A204.1 (cell line): ENCODE results near the gene GRIK5.

Experiments used
- FAIRE-seq: peaks from 2 replicates; lab custom pipeline; 2012; peaks lifted over from hg19 to GRCh38; lab: Jason Lieb, UNC

The GRIK5 gene

GRCh38 chr19:42093926-42094325, 23.9 kb upstream of the GRIK5 start:
- no peak for FAIRE-seq

- no peak for FAIRE-seq
Measured at GRCh38 chr19:42093505-42093904, 23.5 kb upstream of the GRIK5 start.

- FAIRE-seq, result no peak
Measured at GRCh38 chr19:42092350-42092749, 22.3 kb upstream of the GRIK5 start.

DNA sequence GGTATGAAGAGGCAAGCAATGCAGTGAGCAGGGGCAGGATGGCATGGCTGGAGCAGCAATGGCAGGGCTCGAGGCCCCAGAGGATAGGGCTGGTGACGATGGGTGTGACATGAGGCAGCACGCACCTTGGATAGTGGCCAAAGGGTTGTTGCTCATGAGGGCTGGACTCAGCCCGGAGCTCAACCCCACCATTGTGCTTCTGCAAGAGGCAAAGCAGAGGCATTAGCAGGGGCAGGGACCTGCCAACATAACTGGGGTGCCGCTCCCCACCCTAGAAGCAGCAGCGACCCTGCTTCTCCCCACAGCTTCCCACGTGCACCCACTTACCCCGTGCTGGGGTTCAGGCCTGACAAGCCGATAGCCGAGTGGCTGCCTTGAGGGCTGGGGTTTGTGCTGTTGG, 21.7 kb upstream of the GRIK5 start:
- no peak for FAIRE-seq

DNA sequence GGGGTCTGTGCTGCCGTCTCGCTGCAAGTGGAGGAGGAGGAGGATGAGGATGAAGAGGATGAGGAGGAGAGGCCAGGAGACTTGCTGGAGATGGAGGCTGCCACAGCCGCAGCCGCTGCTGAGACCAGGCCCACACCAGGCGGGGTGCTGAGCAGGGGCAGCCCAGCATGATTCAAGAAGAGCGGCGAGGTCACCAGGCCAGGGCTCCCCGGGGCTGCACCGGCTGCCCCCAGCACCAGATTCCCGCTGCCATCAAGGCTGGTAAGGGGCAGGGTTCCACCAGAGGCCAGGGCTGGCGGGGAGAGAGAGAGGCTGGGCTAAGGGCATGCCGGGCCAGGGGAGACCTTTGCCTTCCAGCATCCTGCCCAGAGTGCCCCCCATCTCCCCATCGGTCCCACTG, 21.3 kb upstream of the GRIK5 start:
- no peak for FAIRE-seq

GRCh38 chr19:42090672-42091071, 20.7 kb upstream of the GRIK5 start:
- no peak for FAIRE-seq

DNA sequence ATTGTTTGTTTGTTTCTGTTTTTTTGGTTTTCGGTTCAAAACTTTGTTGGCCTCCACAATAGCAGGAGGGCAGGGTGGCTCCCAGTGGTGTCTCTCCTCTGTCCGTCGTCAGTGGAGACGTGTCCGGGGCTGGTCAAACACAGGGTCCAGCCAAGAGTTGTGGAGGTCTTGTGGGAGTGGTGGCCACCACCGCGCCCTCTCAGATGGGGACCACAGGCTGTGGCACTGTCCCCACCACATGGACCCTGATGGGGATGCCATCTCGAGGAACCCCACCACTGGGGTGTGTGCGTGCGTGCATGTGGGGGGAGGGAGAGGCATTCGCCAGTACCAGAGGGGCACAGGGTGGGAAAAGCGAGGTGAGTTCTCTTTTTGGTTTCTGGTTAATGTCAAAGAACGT, 19.8 kb upstream of the GRIK5 start:
- no peak for FAIRE-seq

GRCh38 chr19:42089191-42089750, 19.3 kb upstream of the GRIK5 start:
- no peak for FAIRE-seq

- no peak for FAIRE-seq
Measured at GRCh38 chr19:42088471-42089190, 18.6 kb upstream of the GRIK5 start.

GRCh38 chr19:42086770-42087550, 17.0 kb upstream of the GRIK5 start:
- FAIRE-seq, result no peak

- no peak for FAIRE-seq
Measured at GRCh38 chr19:42086188-42086736, 16.3 kb upstream of the GRIK5 start.

DNA sequence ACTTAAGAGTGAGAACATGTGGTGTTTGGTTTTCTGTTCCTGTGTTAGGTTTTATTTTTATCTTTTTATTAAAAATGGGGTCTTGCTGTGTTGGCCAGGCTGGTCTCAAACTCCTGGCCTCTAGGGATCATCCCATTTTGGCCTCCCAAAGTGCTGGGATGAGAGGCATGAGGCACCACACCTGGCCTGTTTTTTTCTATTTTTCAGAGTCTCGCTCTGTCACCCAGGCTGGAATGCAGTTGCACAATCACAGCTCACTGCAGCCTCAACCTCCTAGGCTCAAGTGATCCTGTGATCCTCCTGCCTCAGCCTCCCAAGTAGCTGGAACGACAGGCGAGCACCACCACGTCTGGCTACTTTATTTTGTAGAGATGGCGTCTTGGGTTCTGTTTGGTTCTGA, 13.5 kb upstream of the GRIK5 start:
- FAIRE-seq, result no peak

DNA sequence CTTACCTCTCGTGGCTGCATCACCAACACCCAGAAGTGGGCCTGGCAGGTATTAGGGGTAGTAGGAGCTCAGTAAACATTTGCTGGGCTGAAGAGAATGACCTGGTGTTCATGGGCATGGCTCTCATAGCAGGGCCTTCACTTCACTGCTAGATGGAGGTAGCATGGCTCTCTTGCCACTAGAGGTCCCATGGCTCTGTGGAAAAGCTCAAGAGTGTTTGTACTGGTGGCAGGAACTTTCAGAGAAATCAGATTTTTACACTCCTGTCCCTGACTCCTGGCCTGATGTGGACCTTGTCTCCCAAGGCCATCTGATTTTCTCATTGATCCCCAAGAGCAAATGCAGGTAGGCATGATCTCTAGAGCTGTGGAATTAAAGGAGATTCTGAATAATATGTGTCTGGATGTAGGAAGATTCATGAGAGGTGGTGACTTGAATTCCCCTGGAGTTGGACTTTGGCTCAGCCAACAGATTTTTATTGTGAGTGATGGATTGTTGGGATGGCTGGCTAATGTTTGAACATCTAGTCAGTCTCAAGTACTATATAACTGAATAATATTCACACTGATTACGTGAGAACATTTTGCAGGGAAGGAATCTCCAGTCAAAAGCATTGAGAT, 11.7 kb upstream of the GRIK5 start:
- FAIRE-seq, result no peak

- no peak for FAIRE-seq
Measured at GRCh38 chr19:42080764-42081375, 10.9 kb upstream of the GRIK5 start.

DNA sequence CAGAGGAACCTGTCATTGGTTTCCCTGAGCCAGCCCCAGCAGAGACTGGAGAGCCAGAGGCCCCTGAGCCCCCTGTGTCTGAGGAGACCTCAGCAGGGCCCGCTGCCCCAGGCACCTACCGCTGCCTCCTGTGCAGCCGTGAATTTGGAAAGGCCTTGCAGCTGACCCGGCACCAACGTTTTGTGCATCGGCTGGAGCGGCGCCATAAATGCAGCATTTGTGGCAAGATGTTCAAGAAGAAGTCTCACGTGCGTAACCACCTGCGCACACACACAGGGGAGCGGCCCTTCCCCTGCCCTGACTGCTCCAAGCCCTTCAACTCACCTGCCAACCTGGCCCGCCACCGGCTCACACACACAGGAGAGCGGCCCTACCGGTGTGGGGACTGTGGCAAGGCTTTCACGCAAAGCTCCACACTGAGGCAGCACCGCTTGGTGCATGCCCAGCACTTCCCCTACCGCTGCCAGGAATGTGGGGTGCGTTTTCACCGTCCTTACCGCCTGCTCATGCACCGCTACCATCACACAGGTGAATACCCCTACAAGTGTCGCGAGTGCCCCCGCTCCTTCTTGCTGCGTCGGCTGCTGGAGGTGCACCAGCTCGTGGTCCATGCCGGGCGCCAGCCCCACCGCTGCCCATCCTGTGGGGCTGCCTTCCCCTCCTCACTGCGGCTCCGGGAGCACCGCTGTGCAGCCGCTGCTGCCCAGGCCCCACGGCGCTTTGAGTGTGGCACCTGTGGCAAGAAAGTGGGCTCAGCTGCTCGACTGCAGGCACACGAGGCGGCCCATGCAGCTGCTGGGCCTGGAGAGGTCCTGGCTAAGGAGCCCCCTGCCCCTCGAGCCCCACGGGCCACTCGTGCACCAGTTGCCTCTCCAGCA, 10.1 kb upstream of the GRIK5 start:
- FAIRE-seq, result no peak

GRCh38 chr19:42079276-42079669, 9.3 kb upstream of the GRIK5 start:
- no peak for FAIRE-seq

DNA sequence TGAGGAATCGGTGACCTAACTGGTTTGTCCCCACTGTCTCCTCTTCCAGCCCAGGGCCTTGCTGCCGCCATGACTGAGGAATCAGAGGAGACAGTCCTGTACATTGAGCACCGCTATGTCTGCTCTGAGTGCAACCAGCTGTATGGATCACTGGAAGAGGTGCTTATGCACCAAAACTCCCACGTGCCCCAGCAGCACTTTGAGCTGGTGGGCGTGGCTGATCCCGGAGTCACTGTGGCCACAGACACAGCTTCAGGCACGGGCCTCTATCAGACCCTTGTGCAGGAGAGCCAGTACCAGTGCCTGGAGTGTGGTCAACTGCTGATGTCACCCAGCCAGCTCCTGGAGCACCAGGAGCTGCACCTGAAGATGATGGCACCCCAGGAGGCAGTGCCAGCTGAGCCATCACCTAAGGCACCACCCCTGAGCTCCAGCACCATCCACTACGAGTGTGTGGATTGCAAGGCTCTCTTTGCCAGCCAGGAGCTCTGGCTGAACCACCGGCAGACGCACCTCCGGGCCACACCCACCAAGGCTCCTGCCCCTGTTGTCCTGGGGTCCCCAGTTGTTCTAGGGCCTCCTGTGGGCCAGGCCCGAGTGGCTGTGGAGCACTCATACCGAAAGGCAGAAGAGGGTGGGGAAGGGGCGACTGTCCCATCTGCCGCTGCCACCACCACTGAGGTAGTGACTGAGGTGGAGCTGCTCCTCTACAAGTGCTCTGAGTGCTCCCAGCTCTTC, 8.7 kb upstream of the GRIK5 start:
- no peak for FAIRE-seq

DNA sequence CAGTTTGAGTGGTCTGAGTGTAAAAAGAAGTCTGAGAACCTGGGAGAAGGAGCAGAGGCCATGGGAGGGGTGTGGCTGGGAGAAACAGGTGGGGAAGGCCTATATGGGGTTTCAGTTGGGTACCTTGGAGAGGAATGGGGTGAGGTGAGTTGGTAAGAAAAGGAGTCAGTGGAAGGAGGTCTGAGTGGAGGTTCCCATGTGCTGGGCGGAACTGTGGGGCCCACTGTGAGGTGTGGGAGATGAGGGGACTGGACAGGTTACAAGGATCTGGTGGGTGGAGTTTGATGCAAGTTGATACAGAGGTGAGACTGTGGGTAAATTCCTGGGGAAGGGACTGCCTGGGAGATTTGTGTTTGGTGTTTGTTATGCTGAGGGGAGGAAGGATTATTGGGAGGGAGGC, 8.1 kb upstream of the GRIK5 start:
- no peak for FAIRE-seq

DNA sequence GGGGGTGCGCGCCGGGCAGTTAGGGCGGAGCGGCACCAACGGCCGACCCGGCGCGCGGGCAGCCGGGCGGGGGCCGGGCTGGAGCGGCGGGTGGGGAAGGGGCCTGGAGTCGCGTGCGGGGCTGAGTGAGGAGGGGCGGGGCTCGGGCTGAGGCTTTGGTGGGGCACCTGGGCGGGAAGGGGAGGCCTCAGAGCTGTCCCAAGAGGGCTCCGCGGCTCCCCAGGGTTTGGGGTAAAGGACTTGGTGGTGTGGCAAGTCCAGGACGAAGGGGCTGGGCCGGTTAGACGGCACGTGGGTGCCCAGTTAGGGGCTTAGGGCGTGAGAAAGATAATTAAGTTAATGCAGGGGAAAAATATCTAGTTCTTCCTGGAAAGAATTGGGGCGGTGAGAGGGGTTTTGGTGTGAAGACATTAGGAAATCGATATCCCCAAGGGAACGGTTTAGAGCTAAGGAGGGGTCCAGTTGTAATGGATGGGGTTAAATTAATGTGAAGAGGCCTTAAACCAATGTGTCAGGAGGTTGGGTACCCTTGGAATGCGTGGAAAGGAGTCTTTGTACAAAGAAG, 6.5 kb upstream of the GRIK5 start:
- FAIRE-seq, result no peak

DNA sequence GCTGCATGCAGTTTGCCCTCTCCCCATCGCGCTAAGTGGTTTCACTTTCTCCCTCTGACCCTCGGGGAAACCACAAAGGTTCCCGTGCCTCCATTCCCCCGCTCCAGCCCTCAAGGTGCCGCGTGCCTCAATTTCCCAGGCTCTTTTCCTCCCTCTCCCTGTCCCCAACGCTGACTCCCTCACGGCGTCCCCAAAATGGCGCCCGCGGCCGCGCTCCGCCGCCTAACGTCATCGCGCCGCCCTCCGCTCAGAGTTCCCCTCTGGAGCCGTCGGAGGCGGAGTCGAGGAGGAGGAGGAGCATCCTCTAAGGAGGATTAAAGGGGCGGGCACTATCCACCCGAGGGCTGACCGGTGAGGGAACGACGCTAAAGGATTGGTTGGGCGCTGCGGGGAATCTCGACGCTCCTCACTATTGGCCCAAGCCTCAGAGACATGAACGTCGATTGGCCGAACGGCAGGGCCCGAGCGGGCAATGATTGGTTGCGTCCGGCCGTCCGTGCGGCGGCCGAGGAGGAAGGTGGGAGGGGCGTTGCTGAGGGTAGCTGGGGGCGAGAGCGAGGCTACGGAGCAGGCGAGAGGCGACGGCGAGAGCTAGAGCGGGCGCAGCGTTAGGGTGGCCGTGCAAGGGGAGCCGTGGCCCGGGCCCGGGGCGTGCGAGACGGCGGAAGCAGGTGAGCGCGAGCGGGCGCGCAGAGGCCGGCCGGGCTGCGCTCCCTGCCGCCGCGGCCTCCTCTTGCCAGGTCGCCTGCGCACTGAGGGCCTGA, 5.8 kb upstream of the GRIK5 start, which contains the start of gene ZNF574:
ZNF574 (plus strand) TSS at position 551 of the 764 bp plus-strand sequence. CDS start 2,441 bp downstream, outside the sequence.
- peak; percentile 100 for FAIRE-seq
